ENCODE results near the gene AEBP1.

- TF ChIP-seq POLR2AphosphoS5 (IDR thresholded peaks at IDR 0.05; ENCODE audit: low read depth): no peak
- no peak for TF ChIP-seq CTCF (conservative IDR thresholded peaks at IDR 0.05; ENCODE audit: low read depth in 2 of 2)
- no peak for TF ChIP-seq EZH2 (IDR thresholded peaks at IDR 0.05; ENCODE audit: low read depth, unreplicated experiment)
- TF ChIP-seq REST (IDR thresholded peaks at IDR 0.05; ENCODE audit: unreplicated experiment): no peak
- no peak for TF ChIP-seq STAT1 (IDR thresholded peaks at IDR 0.05; ENCODE audit: unreplicated experiment)
Observed at GRCh38 chr7:44078521-44078920, 25.6 kb upstream of the AEBP1 start.
